Stimulated activated CD8-positive, alpha-beta memory T cell treated with anti-CD3 and anti-CD28 coated beads, Interleukin-12 subunit alpha, Interleukin-12 subunit beta, amount 100 ng/mL, for 24 hours (primary cell): Measurements from ENCODE around the gene KLHL29.

Experiments
- DNase-seq: peaks from one replicate; pipeline ENCODE4 v3.0.0-alpha.2; 2020; ENCODE audit errors: extremely low read depth

The KLHL29 gene

DNA sequence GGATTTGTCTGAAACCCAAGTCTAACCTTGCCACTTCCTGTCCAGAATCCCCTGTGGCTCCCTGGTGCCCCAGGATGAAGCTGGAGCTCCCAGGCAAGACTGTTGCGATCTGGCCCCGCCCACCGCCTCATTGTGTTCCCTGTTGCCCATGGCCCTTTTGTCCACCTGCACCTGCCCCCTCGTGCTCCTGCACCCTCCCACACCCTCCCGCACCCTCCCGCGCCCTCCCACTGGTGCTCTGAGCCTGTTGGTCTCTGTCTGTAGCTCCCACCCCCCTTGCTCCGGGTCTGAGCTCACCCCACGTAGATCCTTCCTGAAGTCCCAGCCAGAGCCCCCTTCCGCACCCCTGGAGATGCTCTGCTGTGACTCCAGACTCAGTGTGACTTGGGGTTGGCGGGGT is 297.5 kb downstream of the KLHL29 start:
- no peak for DNase-seq

- no peak for DNase-seq
These were observed 298.0 kb downstream of the KLHL29 start for GRCh38 chr2:23683001-23683400.

GRCh38 chr2:23684395-23685176 is 299.6 kb downstream of the KLHL29 start:
- no peak for DNase-seq

GRCh38 chr2:23685181-23685580 is 300.2 kb downstream of the KLHL29 start:
- DNase-seq = no peak

- DNase-seq = no peak
These were observed 300.7 kb downstream of the KLHL29 start for GRCh38 chr2:23685706-23686105.

DNA sequence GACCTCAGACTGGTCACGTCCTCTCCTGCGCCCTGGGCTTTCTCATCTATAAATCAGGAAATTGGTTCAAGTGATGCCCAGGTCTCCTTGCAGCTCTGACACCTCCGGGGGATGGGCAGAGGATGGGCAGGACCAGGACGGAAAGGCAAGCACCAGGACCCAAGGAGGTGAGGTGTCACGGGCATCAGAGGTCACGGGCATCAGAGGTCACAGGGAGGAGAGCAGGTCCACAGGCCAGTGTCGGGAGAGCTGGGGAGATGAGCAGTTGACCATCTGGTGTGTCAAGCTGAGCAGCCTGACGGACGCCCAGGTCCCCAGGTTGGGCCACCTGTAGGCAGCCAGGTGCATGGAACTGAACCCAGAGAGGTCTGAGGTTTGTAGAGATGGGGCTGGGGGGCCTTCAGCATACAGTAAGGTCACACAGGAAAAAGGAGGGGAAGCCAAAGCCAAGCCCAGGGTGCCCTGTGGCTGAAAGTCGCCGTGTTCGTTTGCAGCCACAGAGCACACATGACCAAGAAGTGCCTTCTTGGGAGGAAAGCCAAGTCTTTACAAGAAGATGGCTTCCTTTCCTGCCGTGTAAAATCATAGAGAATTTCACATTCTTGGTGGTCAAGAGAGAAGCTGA is 301.5 kb downstream of the KLHL29 start:
- DNase-seq = no peak

GRCh38 chr2:23687214-23687613 is 302.2 kb downstream of the KLHL29 start:
- no peak for DNase-seq

DNA sequence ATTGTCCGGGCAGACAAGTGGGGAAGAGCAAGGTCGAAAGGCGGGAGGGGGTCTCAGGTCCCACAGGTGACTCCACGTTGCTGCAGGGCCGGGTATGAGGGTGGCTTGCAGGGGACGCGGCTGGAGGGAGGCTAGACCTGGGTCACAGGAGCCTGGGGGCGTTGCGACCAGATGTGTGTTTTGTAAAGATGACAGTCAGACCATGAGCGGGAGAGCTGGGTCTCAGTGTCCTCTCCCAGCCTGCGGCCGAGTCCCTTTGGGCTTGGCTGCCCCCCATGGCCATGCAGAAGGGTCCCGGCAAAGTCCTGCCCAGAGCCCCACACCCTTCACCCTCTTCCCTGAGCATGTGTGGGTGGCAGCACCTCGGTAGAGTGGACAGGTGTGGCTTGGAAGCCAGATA is 302.7 kb downstream of the KLHL29 start:
- no peak for DNase-seq

DNA sequence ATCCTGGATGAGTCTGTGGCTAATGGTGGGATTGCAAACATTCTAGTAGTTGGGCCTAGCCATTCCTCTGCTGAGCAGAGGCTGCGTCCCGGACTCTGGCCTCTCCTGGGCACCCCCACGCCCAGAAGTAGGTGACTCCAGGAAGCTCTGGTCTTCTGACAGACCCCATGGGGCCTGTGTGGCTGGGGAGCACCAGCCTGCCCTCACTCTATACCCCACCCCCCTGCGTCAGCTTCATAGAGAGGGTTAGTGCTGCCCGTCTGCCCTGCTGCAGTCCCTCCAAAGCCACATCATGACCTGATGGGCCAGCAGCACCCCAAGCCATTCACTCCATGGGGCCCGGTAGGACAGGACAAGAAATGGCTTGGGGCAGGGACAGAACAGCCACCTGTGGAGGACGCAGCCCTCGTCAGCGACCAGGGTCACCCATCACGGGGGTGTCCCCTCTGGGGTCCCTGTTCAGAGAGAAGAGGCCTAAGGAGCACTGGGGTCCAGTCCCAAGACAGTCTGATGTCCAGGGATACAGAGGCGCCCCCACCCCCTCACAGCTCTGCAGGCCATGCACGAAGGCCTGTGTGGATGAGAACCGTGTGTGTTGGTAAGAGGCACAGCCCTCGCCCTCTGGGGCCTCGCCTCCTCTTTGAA is 303.6 kb downstream of the KLHL29 start:
- DNase-seq = no peak

GRCh38 chr2:23689131-23689700 is 304.2 kb downstream of the KLHL29 start:
- DNase-seq = no peak

DNA sequence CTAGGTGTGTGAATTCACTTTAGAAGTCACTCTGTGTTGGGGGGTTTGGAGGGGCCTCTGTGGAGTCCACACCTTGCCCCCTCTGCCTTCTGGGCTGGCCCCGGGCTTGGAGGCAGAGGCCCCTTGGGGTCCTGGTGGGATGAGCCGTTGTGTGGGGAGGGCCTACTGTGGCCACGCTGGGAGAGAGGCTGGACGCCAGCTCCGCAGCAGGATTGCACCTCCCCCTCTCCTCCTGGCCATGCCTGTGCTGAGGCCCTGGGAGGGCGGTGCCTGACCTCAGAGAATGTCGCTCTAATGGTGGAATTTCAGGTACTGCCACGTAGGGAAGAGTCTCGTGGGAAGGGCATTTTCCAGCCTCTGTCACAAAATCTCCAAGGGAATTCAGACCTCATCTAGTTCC is 304.9 kb downstream of the KLHL29 start:
- no peak for DNase-seq

DNA sequence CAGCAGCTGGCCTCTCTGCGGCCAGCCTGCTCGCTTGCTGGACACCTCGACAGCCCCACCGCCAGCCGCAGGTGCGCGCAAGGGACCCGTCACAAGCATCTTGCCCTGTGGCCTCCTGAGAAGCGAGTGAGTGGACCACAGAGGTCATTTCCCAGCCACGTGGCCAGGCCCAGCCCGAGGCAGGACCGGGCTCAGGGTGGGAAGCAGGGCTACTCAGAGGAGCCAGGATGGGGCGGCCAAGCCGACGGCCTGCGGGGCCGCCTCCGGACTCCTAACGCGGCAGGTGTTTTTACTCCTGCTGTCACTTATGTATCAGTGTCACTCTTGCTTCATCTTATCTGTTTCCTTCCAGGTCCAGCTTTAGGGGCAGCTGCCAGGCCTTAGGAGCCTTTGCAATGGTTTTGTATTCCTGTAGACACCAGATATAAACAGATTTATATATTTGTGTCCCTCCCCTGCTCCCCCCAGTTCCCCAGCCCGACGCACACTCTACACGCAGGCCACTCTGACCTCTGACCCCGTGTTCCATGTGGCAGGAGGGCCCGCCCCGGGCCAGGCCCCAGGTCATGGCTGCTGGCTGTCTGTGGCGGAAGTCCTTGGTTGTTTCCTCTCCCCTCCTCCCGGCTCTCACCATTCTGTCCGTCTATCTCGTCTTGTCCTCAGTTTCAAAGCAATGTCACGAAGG is 305.6 kb downstream of the KLHL29 start:
- DNase-seq = no peak

DNA sequence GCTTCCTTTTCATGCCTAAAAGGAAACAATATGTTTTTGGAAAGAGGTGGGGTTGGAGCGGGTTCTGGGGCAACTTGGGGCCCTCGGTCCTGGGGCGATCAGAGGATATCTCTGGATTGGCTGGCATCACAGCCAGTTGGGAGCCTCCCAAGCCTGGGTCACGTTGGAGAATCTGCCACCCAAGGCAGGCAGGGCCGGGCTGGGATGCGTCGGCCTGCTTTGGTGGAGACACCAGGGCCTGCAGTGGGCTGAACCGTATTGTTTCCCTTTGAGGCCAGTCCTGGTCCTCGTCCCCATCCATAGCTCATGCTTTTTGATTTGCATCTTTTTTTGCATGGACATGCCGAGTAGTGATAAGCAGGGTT is 306.1 kb downstream of the KLHL29 start:
- DNase-seq = no peak

- DNase-seq = no peak
These were observed 306.6 kb downstream of the KLHL29 start for GRCh38 chr2:23691565-23691964.

- DNase-seq = no peak
These were observed 307.3 kb downstream of the KLHL29 start for GRCh38 chr2:23692263-23692662.

DNA sequence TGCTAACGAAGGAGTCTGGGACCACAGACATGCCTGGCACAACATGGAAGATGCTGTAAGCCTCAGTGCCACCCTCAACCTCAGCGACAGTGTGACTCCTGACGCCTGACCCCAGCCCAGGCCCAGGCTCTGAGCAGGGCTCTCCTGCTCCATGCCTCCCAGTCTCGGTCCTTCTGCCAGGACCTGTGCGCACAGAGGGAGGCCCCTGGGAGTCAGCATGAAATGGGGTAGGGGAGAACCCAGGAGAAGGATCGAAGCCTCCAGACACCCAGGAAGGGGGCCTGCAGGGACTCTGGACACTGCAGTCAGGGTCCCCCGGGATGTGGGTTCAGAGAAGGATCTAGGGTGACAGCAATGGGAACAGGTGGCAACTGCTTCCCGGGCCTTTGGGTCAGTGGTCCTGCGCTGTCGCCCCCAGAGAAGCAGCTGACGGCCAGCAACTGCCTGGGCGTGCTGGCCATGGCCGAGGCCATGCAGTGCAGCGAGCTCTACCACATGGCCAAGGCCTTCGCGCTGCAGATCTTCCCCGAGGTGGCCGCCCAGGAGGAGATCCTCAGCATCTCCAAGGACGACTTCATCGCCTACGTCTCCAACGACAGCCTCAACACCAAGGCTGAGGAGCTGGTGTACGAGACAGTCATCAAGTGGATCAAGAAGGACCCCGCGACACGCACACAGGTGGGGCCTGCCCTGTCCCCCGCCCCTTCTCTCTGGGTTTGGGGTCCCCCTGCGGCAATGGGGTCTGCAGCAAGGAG is 308.0 kb downstream of the KLHL29 start:
- DNase-seq = no peak

DNA sequence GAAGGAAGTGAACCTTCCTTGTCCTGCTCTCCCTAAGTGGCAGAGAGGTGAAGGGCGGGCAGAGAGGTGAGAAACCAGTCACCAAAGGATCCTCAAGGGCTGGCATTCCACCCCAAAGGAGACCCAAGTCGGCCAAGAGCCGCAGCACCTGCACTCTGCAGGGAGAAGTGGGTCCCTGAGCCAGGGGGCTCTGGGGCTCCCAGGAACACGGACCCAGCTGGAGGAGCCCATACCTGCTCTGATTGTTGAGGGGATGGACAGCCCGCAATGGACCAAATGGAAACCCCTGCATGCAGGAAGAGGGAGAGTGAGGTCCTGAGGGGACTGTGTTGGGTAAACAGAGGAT is 308.6 kb downstream of the KLHL29 start:
- DNase-seq = no peak

DNA sequence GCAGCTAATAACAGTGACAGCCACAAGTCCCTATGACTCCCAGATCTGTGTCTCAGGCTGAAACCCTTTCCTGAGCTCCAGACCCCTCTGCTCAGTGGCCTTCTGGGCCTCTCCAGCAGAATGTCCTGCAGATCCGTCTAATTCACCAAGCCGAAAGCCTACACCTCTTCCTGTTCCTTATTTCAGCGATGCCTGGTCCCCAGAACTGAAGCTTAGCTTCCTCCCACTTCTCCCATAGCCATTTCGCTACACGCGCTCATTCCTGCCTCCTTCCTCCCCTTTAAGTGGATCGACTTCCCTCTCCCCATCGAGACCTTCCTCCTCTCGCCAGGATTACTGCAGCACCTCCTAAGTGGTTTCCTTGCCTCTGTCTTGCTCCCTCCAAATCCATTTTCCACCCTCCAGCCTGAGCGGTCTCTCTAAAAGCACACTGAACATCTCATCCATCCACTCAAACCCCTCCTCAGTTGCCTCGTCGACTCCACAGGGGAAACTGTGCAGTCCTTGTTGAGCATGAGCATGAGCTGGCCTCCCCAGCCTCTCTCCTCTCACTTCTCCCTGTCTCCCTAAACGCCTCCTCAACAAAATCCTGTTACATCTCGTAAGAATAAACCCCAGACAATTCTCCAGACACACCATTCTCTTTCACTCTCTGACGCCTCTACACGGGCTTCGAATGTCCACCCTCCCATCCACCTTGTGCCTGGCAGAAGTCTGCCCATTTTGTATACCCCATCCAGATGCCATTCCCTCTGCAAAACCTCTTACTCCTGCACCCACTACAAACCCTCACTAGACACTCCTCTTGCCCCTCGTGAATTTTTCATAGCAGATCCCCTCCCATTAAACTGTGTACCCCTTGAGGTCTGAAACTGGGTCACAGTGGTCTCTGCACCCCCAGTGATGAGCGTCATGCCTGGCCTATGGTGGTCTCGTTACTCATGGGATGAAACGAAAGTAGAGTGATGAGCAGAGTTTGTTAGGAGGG is 309.4 kb downstream of the KLHL29 start:
- no peak for DNase-seq

DNA sequence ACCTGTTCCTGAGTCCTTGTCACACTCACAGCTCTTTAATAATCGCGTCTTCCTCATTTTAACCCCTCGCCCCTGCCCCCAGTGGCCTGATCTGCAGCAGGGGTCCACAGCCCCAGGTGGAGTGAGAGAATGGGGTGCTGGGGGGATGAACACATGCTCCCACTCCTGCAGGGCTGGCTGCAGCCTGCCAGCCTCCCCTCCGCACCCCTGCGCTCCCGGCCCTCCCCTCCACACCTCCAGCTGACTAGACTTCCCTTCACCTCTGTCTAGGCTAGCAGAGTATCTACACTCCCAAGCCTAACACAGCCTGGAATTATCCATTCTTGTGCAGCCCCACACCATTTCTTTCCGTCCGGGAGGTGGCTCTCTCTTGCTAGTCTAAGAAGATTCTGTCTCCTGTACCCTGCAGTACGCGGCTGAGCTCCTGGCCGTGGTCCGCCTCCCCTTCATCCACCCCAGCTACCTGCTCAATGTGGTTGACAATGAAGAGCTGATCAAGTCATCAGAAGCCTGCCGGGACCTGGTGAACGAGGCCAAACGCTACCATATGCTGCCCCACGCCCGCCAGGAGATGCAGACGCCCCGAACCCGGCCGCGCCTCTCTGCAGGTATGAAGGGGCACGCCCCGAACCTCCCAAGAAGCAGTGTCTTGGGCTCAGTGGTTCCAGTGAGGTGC is 310.4 kb downstream of the KLHL29 start:
- no peak for DNase-seq
